HG03520 (cell line): Measurements from ENCODE around the gene WNT2B.

Source experiments
- ATAC-seq: cut with Tn5 transposase; IDR thresholded peaks from one replicate; pipeline ENCODE4 v1.9.1; 2021; ENCODE audit warnings: mild to moderate bottlenecking, moderate library complexity; ENCODE audit not compliant: unreplicated experiment

WNT2B gene

GRCh38 chr1:112504661-112505399 is 3.9 kb upstream of the WNT2B start:
- no peak for ATAC-seq

- ATAC-seq, result no peak
Measured at GRCh38 chr1:112505400-112505785, 3.4 kb upstream of the WNT2B start.

DNA sequence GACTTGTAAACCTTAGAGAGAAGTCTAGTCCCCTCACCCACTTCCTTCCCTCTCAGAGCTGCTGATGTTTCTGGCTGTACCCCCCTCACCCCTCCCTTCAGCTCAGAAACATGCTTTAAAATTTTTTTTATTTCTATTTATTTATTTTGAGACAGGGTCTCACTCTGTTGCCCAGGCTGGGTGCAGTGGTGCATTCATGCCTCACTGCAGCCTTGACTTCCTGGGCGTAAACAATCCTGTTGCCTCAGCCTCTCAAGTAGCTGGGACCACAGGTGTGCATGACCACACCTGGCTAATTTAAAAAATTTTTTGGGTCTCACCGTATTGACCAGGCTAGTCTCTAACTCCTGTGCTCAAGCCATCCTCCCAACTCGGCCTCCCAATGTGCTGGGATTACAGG is 2.9 kb upstream of the WNT2B start:
- no peak for ATAC-seq

DNA sequence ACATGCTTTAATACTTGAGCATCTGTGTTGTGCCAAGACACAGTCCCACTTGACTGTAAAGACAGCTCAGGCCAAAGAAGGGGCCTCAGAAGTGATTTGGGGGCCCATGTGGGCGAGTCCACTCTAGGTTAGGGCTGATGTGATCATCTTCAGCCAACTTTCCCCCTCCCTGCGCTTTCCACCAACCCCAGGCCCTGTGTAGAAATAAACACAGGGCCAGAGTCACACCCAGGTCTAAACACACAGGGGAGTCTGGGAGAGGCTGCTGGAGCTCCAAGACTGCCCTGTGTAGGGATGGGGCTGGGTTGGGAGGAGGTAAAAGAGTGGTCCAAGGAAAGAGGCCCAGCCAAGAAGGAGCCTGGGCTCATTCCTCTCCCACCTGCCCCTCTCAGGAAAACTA is 2.5 kb upstream of the WNT2B start:
- ATAC-seq, result no peak

DNA sequence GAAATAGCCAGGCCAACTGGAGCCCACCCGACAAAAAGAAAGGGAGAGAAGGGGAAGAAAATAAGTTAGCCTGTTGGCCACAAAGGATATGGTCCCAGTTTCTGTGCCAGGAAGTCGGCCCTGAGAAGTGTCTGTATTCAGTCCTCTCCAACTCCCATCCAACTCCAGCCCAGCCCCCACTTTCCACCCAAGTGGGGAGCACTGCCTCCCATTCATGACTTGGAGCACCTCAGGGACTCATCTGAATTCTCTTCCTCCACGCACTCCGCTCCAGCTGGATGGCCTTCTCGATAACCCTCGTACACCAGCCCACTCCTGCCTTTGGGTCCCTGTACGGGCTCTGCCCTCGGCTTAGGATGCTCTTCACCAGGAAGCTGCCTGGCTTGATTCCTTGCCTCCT is 2.0 kb upstream of the WNT2B start:
- no peak for ATAC-seq

DNA sequence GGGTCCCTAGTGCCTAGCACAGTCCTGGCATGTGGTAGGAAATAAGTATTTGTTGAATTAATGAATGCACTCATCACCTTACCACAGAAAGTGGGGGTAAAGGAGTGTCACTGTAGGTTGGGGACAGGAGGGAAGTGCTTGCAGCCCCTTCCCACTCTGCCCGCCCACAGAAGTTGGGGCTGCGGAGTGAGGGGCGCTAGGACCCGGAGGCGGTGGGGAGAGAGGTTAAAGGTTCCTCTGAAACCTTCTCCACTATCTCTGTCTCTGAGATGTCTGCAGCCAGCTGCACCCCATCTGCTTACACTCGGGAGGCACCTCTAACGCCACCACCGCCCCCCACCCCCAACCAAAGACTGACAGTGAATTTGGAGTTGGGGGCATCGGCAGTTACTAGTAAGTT is 1.4 kb upstream of the WNT2B start:
- no peak for ATAC-seq

DNA sequence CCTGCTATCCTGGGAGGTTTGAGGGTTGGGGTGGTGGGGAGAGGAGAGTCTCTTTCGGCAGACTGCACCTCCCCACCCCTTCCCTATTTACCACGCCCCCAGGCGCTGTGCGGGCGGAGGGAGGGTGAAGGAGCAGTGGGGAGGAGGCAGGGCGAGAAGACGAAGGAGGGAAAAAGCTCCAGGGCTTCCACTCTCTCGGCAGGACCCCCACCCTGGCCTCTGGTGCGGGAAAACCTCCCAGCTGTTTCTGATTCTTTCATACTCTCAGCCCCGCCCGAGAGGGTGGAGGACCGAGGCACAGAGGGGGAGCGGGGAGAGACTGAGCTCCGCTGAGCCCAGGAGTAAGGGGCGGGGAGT is 866 bp upstream of the WNT2B start:
- no peak for ATAC-seq

- ATAC-seq, result no peak
Measured at GRCh38 chr1:112509005-112509659, 367 bp downstream of the WNT2B start.

- ATAC-seq, result no peak
Measured at GRCh38 chr1:112509660-112510178, 954 bp downstream of the WNT2B start.

DNA sequence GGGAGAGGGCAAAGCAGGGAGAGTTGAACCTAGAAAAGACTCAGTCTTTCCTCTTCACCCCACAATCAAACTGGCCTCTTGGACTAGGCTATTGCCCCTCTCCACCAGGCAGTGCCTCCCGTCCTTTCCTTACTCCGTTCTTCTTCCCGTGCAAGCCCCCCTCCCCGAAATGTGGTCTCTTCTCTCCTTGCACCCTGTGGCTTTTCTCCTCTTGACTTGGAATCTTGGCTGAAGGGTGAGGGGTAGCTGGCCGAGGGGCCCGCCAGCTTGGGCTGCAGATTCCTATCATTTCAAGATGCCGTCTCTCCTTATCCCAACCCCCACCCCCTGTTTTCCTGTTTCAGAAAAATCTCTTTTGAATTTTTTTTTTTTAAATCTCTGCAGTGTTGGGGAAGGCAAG is 1.6 kb downstream of the WNT2B start:
- ATAC-seq, result no peak

GRCh38 chr1:112511897-112512296 is 3.1 kb downstream of the WNT2B start:
- no peak for ATAC-seq

DNA sequence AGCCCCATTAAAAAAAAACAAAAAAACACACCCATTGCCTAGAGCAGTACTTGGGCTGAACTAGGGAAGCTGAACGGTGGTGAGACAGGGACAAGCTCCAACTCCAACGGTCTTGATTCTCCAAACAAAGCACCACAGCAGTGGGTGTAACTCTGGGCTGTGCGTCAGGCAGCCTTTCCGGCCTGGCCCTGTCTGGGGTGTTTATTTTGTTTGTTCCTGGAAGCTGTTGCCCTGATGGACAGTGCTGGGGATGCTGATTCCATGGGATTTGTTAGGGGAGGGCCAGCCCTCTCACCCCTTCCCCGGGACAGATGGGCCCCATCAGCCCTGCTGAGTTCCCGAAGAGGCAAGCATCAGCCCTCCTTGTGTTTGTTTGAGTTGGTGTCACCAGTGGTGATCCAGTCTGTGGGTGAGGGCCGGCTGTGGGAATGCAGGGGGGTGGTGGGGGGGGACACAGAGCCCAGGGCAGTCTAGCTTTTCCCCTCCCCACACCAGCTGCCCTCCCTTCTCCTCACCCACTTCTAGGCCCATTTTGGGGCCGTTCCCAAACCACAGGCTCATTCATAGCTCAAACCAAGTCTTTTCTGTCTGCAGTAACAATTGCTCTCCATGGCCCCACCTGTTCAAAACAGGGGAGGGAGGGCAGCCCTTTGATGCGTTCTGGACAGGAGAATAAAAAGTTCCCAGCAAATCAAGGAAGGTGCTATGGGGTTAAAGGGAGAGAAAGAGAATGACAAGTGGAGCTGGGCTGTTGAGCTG is 4.5 kb downstream of the WNT2B start:
- no peak for ATAC-seq

GRCh38 chr1:112514901-112515300 is 6.1 kb downstream of the WNT2B start:
- no peak for ATAC-seq

- no peak for ATAC-seq
Measured at GRCh38 chr1:112515311-112516009, 6.7 kb downstream of the WNT2B start.

DNA sequence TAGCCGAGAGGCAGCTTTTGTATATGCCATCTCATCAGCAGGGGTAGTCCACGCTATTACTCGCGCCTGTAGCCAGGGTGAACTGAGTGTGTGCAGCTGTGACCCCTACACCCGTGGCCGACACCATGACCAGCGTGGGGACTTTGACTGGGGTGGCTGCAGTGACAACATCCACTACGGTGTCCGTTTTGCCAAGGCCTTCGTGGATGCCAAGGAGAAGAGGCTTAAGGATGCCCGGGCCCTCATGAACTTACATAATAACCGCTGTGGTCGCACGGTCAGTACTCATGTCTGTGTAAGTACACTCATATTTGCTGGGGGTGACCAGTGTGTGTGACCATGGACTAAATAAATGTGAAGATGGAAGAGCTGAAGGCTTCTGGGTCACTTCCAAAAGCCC is 7.4 kb downstream of the WNT2B start:
- ATAC-seq, result no peak

GRCh38 chr1:112517231-112517630 is 8.5 kb downstream of the WNT2B start:
- no peak for ATAC-seq

- no peak for ATAC-seq
Measured at GRCh38 chr1:112517646-112518045, 8.9 kb downstream of the WNT2B start.

DNA sequence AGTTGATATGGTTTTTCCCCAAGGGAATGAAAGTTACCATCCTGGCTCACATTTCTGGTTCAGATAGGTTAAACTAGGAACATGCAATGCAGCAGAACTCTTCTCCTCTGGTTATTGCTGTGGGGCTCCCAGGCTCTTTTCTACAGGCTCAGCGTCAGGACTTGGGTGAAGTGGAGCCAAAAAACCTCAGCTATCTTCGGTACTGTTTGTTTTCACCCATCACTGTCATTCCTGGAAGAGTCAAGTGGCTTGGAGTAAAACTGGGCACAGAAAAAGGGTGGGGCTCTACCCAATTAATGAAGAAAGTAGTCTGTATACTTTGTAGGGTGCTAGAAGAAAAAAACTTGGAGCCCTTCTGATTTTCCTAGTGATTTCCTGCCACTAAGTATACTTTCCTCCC is 9.4 kb downstream of the WNT2B start:
- ATAC-seq, result no peak

GRCh38 chr1:112520166-112520565 is 11.4 kb downstream of the WNT2B start:
- no peak for ATAC-seq

DNA sequence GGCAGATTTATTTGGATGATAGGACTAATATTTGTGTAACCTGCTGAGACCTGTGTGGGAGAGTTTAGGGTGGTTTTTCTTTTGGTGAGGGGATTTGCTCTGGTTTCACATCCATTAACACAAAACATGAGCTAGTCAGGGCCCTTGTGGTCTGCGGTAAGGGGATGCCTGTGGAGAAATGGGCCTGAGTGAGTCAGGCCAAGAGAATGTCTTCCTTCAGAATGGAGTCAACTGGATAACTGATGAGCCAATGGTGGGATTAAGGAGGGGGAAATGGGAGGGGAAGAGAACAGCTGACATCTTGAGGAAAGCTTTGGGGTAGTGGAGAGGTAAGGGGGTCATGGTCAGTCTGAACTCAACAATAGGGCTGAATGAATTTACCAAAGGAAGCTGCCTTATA is 13.9 kb downstream of the WNT2B start:
- ATAC-seq, result no peak

DNA sequence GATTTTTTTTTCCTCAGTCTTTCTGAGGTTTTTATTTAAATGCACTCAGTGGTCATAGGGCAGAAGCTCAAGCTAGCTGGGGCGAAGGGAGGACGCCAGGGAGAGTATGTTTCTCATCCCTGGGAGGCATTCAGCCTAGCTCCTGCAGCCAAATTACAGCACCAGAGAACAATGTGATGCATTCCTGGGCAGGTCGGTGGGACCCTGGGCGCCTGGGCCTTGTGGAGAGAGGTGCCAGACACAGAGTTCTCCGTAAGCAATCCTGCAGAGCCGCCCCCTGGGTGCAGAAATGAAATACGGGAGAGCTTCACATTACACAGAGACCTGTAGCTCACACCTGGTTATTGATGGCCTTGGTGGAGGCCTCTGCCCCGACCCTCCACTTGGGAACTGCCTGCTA is 15.5 kb downstream of the WNT2B start:
- no peak for ATAC-seq
